HG03103 (cell line): ENCODE data around the gene BLTP1.
"Not testable (repeated sequence)": the region's sequence is repeated elsewhere in the genome, so short reads cannot be mapped to it uniquely, and the experiment has no call there.

Experiments used
- ATAC-seq: cut with Tn5 transposase; IDR thresholded peaks from one replicate; pipeline ENCODE4 v1.9.1; 2021; ENCODE audit warnings: low read depth; ENCODE audit not compliant: unreplicated experiment

Gene BLTP1, protein sequence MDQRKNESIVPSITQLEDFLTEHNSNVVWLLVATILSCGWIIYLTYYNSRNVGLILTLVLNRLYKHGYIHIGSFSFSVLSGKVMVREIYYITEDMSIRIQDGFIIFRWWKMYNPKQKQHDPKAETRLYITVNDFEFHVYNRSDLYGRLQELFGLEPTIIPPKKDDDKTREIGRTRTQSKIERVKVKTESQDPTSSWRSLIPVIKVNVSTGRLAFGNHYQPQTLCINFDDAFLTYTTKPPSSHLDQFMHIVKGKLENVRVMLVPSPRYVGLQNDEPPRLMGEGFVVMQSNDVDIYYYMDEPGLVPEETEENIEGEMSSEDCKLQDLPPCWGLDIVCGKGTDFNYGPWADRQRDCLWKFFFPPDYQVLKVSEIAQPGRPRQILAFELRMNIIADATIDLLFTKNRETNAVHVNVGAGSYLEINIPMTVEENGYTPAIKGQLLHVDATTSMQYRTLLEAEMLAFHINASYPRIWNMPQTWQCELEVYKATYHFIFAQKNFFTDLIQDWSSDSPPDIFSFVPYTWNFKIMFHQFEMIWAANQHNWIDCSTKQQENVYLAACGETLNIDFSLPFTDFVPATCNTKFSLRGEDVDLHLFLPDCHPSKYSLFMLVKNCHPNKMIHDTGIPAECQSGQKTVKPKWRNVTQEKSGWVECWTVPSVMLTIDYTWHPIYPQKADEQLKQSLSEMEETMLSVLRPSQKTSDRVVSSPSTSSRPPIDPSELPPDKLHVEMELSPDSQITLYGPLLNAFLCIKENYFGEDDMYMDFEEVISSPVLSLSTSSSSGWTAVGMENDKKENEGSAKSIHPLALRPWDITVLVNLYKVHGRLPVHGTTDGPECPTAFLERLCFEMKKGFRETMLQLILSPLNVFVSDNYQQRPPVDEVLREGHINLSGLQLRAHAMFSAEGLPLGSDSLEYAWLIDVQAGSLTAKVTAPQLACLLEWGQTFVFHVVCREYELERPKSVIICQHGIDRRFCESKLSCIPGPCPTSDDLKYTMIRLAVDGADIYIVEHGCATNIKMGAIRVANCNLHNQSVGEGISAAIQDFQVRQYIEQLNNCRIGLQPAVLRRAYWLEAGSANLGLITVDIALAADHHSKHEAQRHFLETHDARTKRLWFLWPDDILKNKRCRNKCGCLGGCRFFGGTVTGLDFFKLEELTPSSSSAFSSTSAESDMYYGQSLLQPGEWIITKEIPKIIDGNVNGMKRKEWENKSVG (N-terminal part only)

DNA sequence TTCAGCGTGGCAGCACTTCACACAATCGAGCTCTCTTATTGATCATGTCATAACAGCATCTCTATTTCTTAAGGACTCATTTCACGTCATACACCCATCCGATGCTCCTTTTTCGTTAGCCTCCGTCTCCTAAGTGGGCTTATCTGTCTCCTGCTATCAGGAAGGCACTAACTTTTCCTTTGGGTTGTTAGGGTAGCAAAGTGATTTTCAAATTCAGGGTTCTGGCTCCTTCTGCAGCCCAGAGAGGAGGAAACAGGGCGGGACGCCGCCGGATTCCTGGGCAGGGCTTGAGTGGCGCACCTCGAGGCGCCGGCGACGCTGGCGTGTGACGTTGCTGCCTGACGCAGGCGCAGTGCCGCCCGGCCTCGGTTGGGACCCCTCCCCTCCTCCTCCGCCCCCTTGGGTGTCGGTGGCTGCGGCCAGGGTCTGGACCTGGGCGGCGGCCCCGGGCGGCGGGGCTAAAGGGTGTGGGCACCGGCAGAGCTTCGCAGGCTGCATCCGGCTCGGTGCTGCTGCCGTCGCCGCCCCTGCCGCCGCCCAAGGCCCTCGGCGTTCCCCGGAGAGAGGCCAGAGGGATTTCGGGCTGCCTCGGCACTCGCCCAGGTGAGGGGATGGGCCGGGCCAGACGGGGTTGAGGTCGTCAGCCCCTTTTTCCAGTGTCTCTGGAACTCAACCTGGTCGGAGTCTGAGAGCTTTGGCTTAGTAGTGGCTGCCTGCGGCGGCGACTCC is at the start of gene BLTP1:
TSS of gene BLTP1 (plus strand) at position 350 of the 729 bp plus-strand sequence. CDS start 18,317 bp downstream, outside the sequence.
- peak; percentile 98 for ATAC-seq

DNA sequence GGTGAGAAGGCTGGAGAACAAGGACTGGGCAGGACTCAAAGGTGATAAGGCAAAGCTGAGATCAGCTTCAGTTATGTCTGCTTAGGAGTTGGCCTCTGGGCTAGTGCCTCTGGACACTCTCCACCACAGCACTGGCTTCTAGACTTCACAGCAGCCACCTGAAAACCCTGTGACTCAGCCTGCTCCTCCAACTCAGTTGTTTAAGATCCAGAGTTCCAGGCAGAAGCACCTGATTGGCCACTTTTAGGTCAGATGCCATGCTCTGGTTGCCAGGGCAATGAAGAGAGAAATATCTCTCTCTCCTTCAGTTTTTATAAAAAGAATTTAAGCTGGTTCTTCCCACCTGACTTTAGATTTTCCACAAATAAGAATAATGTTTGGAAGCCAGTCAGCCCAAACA is 47.9 kb upstream of the BLTP1 start:
- no peak for ATAC-seq

DNA sequence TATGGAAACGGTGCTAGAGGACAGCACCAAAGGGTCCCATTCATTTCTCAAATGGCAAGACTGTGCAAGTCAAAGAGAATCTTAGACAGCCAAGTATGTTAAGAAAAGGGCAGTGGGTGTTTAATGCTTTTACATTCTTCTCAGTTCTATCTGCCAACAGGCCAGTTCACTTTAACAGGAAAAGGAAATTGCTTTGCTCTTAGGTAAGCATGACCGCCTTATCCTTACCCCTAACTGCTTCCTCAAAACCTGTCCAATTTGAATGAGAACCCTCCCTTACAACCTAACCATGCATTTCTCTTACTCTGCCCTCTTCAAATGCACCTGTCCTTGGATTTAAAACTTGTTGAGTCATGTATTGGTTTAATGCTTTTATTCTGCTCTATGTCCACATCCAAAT is 44.5 kb upstream of the BLTP1 start:
- no peak for ATAC-seq

DNA sequence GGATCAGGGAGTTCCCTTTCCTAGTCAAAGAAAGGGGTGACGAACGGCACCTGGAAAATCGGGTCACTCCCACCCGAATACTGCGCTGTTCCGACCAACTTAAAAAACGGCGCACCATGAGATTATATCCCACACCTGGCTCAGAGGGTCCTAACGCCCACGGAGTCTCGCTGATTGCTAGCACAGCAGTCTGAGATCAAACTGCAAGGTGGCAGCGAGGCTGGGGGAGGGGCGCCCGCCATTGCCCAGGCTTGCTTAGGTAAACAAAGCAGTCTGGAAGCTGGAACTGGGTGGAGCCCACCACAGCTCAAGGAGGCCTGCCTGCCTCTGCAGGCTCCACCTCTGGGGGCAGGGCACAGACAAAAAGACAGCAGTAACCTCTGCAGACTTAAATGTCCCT is 41.8 kb upstream of the BLTP1 start:
- not testable (repeated sequence) for ATAC-seq

DNA sequence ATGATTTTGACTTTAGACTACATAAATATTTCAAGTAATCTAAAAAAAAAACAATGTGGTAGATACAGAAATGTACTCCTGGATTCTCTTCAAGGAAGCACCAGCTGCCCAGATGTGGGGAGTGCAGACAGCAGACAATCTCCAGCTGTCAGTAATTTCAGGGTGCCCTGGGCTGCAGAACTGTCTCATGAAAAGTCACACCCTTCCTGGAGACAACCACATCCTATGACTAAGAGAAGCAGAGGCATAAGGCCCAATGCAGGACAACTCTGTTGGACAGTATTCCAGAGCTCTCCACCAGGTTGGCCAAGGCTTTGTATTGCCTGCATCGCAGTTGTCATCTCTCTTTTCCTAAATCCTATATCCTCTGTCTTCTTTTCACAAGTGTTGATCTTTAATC is 34.4 kb upstream of the BLTP1 start:
- ATAC-seq: no peak

DNA sequence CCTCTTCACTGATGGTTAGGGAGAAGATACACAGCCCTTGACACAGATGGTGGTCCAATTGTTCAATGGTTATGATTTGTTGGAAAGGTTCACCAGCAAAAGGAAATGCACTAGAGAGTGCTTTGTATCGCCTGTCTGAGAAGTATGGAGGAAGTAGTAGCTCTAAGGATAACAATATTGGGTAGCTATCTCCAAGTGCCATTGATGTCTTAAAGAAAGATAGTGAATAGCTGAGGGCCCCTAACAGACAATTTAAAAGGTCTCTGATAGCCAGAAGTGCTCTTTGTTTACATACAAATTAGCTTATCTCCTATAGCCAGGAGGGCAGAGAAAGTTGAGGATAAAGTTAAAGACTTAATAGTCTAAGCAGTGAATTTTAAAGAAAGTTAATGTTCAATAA is 33.9 kb upstream of the BLTP1 start:
- ATAC-seq: no peak

DNA sequence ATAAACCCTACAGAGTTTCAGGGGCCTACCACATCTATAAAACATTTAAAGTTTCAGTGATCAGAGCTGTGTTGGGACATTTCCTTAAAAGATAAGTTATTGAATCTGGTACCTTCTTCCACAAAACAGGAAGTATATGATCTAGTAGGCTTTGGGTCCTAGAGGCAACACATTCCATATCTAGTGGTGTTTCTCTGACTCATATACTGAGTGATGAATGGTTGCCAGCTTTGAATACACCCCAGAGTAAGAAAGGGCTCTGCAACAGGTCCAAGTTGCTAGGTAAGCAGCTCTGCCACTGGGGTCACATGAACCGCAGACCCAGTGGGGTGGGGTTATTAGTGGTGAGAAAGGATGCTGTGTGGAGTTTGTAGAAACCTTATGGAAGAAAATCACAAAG is 32.4 kb upstream of the BLTP1 start:
- ATAC-seq: no peak

DNA sequence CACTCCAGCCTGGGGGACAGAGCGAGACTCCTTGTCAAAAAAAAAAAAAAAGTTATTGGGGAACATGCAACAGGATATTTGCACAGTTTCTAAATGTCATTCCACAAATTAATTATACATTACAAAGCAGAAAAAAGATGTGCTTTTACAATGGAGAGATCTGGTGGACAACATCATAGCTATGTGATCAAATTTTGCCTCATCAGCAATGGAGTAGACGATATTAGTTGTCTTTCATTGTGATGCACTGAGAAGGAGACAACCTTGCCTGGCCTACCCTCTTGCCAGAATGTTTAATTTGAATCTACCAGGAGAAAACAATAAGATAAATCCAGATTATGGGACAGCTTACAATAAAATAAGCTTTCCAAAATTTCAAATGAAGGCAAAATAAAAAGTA is 30.5 kb upstream of the BLTP1 start:
- no peak for ATAC-seq

DNA sequence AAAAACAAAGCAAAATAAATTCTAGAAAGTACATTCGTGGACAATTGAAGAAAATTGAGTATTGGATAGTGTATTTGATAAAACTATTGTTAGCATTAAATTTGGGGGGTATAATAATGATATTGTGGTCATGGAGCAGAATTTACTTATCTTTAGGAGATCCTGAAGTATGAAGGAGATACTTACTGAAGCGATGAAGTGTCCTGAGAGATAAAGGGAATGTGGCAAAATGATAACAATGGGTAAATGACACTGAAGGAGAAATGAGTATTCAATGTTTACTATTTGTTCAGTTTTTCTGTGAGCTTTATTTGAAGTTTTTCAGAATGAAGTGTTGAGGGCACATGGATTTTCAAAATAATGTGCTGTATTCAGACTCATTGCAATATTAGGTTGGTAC is 30.0 kb upstream of the BLTP1 start:
- no peak for ATAC-seq

DNA sequence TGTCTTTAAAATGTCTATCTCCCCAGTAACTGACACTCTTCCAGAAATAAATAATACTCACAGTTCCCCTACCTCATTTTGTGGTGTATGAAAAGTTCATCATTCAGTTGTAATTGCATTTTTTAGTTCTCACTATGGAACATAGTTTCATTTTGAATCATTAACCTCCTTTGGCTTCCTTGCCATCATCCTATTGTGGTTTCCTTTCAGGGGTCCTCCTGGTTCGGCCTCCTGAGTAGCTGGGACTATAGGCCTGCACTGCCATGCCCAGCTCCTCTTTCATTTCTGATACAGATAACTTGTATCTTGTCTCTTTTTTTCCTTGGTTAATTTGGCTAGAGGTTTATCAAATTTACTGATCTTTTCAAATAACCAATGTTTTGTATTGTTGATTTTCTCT is 23.1 kb upstream of the BLTP1 start:
- no peak for ATAC-seq

DNA sequence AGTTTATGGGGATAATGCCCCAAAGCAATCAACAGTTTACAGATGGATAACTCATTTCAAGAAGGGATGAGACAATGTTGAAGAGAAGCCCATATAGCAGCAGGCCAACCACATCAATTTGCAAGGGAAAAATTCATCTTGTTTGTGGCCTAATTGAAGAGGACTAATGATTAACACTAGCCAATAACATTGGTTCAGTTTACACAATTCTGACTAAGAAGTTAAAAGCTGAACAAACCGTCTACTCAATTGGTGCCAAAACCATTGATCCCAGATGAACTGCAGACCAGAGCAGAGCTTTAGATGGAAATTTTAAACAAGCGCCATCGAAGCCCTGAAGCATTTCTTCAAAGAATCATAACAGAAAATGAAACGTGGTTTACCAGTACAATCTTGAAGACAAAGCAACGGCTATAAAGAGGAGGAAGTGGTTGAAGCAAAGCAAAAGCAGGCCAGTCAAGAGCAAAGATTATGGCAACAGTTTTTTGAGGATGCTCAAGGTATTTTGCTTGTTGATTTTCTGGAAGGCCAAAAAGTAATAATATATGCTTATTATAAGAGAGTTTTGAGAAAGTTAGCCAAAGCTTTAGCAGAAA is 20.5 kb upstream of the BLTP1 start:
- no peak for ATAC-seq

DNA sequence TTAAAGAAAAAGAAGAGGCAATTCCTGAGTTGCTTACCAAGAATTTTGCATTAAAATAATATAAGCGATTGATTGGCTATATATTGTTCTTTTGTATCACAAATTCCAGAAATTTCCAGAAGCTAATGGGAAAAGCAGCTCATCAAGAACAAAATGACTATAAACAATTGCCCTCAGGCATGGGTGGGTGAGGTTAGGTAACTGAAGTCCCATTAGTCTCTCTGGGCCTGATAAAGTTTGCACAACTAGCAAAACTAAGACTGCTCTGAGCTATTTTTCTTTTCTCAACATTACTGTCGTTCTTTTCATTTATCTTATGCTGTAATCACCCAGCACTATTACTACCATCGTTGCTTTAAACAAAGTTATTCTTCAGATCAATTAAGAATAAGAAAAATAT is 19.2 kb upstream of the BLTP1 start:
- ATAC-seq: no peak

DNA sequence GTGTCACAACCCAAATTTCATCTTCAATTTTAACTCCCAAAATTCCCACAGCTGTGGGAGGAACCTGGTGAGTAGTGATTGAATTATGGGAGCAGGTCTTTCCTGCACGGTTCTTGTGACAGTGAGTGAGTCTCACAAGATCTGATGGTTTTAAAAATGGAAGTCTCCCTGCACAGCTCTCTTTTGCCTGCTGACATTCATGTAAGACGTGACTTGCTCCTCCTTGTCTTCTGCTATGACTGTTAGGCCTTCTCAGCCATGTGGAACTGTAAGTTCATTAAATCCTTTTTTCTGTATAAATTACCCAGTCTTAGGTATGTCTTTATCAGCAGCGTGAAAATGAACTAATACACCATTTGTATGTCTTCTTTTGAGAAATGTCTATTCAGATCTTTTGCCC is 13.0 kb upstream of the BLTP1 start:
- no peak for ATAC-seq

DNA sequence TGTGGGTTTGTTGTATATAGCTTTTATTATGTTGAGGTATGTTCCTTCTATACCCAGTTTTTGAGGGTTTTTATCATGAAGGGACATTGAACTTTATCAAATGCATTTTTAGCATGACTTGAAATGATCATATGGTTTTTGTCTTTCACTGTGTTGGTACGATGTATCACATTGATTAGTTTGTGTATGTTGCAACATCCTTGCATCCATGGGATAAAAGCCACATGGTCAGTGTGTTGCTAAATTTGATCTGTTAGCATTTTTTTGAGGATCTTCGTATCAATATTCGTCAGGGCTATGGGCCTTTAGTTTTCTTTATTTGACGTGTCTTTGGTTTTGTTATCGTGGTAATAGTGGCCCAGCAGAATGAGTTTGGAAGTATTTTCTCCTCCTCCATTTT is 11.3 kb upstream of the BLTP1 start:
- ATAC-seq: no peak

DNA sequence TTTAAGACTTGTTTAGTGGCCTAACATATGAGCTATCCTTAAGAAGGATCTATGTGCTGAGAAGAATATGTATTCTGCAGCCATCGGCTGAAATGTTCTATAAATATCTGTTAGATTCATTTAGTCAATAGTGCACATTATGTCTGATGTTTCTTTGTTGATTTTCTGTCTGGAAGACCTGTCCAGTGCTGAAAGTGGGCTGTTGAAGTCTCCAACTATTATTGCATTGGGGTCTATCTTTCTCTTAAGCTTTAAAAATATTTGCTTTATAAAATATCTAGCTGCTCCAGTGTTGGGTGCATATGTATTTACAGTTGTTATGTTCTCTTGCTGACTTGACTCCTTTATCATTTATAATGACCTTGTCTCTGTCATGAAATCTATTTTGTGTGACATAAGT is 9.4 kb upstream of the BLTP1 start:
- ATAC-seq: no peak

DNA sequence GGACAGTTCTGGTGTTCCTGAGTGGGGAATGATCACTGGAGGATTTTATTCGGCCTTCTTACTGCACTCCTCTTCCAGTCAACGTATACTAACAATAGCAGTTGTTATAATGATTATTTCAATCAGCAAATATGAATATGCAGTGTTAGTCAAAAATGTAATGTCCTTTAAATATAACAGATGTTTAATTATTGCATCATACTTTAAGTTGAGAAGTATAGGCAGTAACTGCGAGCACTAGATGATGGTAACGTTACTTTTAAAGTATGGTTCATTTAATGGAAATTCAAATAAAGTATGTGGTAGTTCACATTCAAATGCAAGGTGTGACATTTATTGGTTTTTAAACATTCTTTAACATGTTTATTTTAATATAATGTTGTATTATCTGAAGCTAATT is 5.5 kb upstream of the BLTP1 start:
- no peak for ATAC-seq

DNA sequence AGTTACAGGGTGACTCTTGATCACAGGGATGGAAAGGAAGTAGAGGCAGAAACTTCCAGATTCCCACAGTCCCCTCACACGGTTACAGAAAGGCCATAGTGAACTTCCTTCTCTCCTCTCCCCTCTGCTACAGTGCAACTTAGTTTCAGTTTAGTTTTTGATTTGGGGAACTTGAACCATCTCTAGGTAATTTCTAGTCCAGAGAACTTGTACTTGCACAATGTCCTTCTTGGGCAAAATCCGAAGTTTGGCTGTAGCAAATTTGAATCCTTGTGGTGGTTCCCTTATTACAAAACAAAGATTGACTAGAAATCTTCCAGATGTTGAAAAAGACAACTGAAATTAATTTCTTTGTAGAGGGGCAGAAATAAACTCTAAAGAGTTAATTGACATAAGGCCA is 1.2 kb upstream of the BLTP1 start:
- ATAC-seq: no peak

DNA sequence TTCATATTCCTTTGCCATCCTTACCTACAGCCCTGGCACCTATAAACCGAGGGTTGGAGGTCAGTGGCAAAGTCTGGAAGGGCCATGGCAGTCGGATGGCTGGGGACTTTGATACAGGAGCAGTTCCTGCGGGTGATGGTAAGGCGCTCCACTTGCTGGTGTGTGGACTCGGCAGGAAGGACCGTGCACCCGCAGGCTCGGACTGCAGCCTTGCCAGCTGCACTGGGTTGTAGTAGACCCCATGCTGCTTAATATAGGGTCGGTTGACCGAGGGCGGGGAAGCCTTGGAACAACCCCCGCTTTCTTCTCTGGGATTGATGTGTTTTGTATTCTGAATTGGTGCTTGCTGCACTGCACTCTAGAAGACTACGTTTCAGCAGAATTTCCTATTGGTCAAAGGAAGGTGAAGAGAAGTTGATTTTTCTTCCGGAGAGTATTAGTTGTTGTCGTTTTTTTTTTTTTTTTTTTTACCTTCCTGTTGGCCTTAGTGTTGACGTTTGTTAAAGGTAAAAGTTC is 638 bp downstream of the BLTP1 start:
- ATAC-seq: peak; percentile 34

DNA sequence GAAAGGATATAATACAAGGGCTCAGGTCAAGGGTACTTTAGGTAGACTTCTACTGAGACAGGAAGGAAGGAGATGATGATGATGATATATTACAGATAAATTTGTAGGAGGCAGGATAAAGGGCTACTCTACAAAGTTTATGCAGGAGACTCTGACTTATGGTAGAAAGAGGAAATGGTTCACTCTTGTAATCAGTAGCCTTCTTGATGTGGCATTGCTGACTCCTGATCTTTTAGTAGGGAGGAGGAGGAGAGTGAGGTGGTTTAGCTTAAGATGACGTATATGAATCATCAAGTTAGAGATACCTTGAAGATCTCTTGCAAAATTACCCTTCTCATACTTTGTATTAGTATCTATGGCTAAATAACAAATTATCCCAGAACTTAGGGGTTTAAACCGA is 4.7 kb downstream of the BLTP1 start:
- ATAC-seq: no peak

DNA sequence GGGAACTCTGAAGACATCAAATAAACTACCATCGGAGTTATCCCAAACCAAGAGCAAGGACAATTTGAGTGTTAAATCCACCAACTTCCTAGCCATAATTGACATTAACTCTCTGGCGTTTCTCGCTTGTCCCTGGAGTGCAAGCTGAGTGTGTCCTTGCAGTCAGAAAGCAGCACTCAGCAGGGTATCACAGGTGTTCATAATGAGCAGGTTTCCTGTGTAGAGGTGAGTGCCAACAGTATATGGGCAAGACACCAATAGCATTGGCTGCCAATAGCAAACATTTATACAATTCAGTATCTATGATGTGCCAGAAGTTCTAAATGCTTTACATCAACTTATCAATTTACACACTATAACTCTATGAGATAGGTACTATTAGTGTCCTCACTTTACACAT is 11.2 kb downstream of the BLTP1 start:
- ATAC-seq: no peak
